Tibial nerve (tissue), 4 donors: ENCODE measurements around the gene TRPC5OS. TPM values are rescaled to one million over a fixed set of nuclear protein-coding genes. Genes with fewer than 3 reads are reported as not detected.

Experiments used
- DNase-seq, 2 donors: peaks; one replicate each; pipeline ENCODE4 v3.0.0-alpha.2; 2019; ENCODE audit warnings: low spot score in 2 of 2
- H3K27ac ChIP-seq, 4 donors: fragments of 200-600 bp; sonication (generic) in 3 of 4; one replicate each; pipeline ENCODE4 v1.5.1; 2017 to 2019; ENCODE audit warnings: mild to moderate bottlenecking in 1 of 4
- H3K27me3 ChIP-seq, 2 donors: fragments of 200-600 bp; sonication (generic) in 1 of 2; one replicate each; pipeline versions ENCODE4 v1.5.1 to v1.6.0; 2017 to 2019
- H3K36me3 ChIP-seq, 3 donors: fragments of 200-600 bp; sonication (generic); one replicate each; pipeline ENCODE4 v1.5.1; 2018 to 2019
- H3K4me1 ChIP-seq, 4 donors: fragments of 200-600 bp; sonication (generic) in 3 of 4; one replicate each; pipeline ENCODE4 v1.5.1; 2017 to 2019
- H3K4me3 ChIP-seq, 4 donors: fragments of 200-600 bp; sonication (generic) in 3 of 4; one replicate each; pipeline ENCODE4 v1.5.1; 2017 to 2019; ENCODE audit warnings: mild to moderate bottlenecking in 1 of 4, moderate library complexity in 1 of 4
- H3K9me3 ChIP-seq, 4 donors: fragments of 200-600 bp; sonication (generic) in 3 of 4; one replicate each; pipeline ENCODE4 v1.5.1; 2017 to 2019
- CTCF ChIP-seq, 5 experiments: fragments of 200-600 bp in 3 of 5; fragments of 450-650 bp in 2 of 5; sonication (generic) in 3 of 5; IDR thresholded peaks; one replicate each; pipeline ENCODE4 v1.5.1; 2016 to 2019; ENCODE audit warnings: antibody characterized with exemption in 5 of 5, mild to moderate bottlenecking in 3 of 5, moderate library complexity in 2 of 5
- EP300 ChIP-seq, 2 donors: sonication (generic); formaldehyde crosslinking; IDR thresholded peaks; one replicate each; pipeline ENCODE4 v1.6.1; 2017; ENCODE audit warnings: antibody characterized with exemption in 2 of 2, mild to moderate bottlenecking in 1 of 2
- POLR2A ChIP-seq, 2 donors: fragments of 450-650 bp; IDR thresholded peaks; one replicate each; pipeline ENCODE4 v1.6.1; 2017; ENCODE audit warnings: antibody characterized with exemption in 2 of 2, mild to moderate bottlenecking in 2 of 2, moderate library complexity in 2 of 2
- WGBS, 2 donors: methylation state at CpG; one replicate each; pipeline ENCODE4 v1.1.5; 2018; 5-methylcytosine and 5-hydroxymethylcytosine counted together
- total RNA-seq, 4 donors: library from RNA; depleted of rRNA; stranded (reverse); fragments of >200 nt; gene quantifications; one replicate each; pipeline ENCODE4 v1.1.0, GENCODE V29; 2016

Gene TRPC5OS
- total RNA-seq, 4 donors from 2014 or later, result not detected

GRCh38 chrX:111892375-111892774, 16.4 kb downstream of the TRPC5OS start:
- no peak for TF ChIP-seq CTCF (IDR thresholded peaks at IDR 0.05)
- no peak for TF ChIP-seq POLR2A (IDR thresholded peaks at IDR 0.05)
- TF ChIP-seq EP300 (IDR thresholded peaks at IDR 0.05), result no peak
- no peaks in the 10 kb centered on the region for H3K9me3 ChIP-seq
- H3K27ac ChIP-seq, result no peak overlapping the region
- H3K27me3 ChIP-seq, result peaks cover 0 to 14% of the 10 kb centered on the region in 2 donors
- no peak for DNase-seq
- no peaks in the 10 kb centered on the region for H3K4me1 ChIP-seq
- H3K4me3 ChIP-seq, result no peak overlapping the region
- WGBS, 2 donors, result 53 to 56% methylated on average over 2 of the region's 2 CpGs
- no peaks in the 10 kb centered on the region for H3K36me3 ChIP-seq

GRCh38 chrX:111896148-111896547, 20.2 kb downstream of the TRPC5OS start:
- Histone ChIP-seq H3K27ac (no peak overlapping the region), H3K36me3 (no peaks in the 10 kb centered on the region), H3K27me3 (peaks cover 0 to 29% of the 10 kb centered on the region in 2 donors), H3K4me1 (no peaks in the 10 kb centered on the region), H3K4me3 (no peak overlapping the region), H3K9me3 (no peaks in the 10 kb centered on the region)
- TF ChIP-seq CTCF (IDR thresholded peaks at IDR 0.05) (no peak), EP300 (IDR thresholded peaks at IDR 0.05) (no peak), POLR2A (IDR thresholded peaks at IDR 0.05) (no peak)
- 79 to 91% methylated on average over 6 to 7 of the region's 7 CpGs for WGBS, 2 donors
- no peak for DNase-seq

- TF ChIP-seq POLR2A (IDR thresholded peaks at IDR 0.05) (no peak), EP300 (IDR thresholded peaks at IDR 0.05) (no peak), CTCF (IDR thresholded peaks at IDR 0.05) (no peak)
- Histone ChIP-seq H3K36me3 (no peaks in the 10 kb centered on the region), H3K9me3 (no peaks in the 10 kb centered on the region), H3K4me3 (no peak overlapping the region), H3K27ac (no peak overlapping the region), H3K4me1 (no peaks in the 10 kb centered on the region), H3K27me3 (peaks cover 0 to 4% of the 10 kb centered on the region in 2 donors)
- DNase-seq, result no peak
- 46 to 59% methylated on average over 7 of the region's 7 CpGs for WGBS, 2 donors
Measured at GRCh38 chrX:111914398-111915090, 38.6 kb downstream of the TRPC5OS start.

DNA sequence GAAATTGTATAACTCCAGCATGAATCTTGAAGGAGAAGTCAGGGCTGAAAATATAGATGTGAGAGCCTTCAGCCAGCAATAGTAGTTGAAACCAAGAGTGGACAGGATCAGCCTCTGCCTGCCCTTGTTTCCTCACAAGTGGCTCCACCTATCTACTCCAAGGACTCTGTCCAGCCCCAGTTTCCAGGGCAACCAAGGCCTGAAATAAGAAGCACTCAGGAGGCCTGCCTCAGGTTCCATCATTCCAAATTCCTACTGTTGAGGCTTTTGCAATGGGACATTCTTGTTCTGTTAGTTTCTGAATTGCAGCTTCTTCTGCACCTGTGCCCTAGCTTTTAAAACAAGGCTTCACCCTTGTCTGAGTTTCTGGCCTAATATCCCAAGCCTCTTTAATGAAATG, 41.6 kb downstream of the TRPC5OS start:
- no peaks in the 10 kb centered on the region for H3K9me3 ChIP-seq
- H3K4me3 ChIP-seq, result no peak overlapping the region
- no peak for DNase-seq
- H3K27ac ChIP-seq, result no peak overlapping the region
- no peaks in the 10 kb centered on the region for H3K4me1 ChIP-seq
- no peaks in the 10 kb centered on the region for H3K36me3 ChIP-seq
- H3K27me3 ChIP-seq, result no peaks in the 10 kb centered on the region
- TF ChIP-seq CTCF (IDR thresholded peaks at IDR 0.05), result no peak
- no peak for TF ChIP-seq EP300 (IDR thresholded peaks at IDR 0.05)
- TF ChIP-seq POLR2A (IDR thresholded peaks at IDR 0.05), result no peak

- Histone ChIP-seq H3K36me3 (no peaks in the 10 kb centered on the region), H3K9me3 (no peaks in the 10 kb centered on the region), H3K27me3 (peaks cover 0 to 4% of the 10 kb centered on the region in 2 donors), H3K4me1 (no peaks in the 10 kb centered on the region), H3K4me3 (no peak overlapping the region), H3K27ac (no peak overlapping the region)
- no peak for DNase-seq
- 37 to 56% methylated on average over 4 of the region's 4 CpGs for WGBS, 2 donors
- no peak for TF ChIP-seq CTCF (IDR thresholded peaks at IDR 0.05)
- no peak for TF ChIP-seq EP300 (IDR thresholded peaks at IDR 0.05)
- TF ChIP-seq POLR2A (IDR thresholded peaks at IDR 0.05), result no peak
Measured at GRCh38 chrX:111928456-111928855, 52.5 kb downstream of the TRPC5OS start.

Other genes starting within 250 kb of the TRPC5OS start
- gene ALG13, start 195.0 kb upstream of the TRPC5OS start, total RNA-seq, result 10 to 100 TPM; 38.4 to 82.8 (median 53.2) TPM
- gene TRPC5, start 206.6 kb downstream of the TRPC5OS start, total RNA-seq, result not detected
- not detected for gene RTL4, start 206.8 kb downstream of the TRPC5OS start, total RNA-seq